Posterior cingulate gyrus (tissue), 11 donors: ENCODE results near the gene EYS.
A peak's percentile ranks its signal among the peaks of the same experiment; 100 is the strongest.
"Not testable (repeated sequence)": the region's sequence is repeated elsewhere in the genome, so short reads cannot be mapped to it uniquely, and the experiment has no call there.

Experiments used
- DNase-seq, 10 donors: peaks; one replicate each; pipeline versions ENCODE4 v3.0.0 to v3.0.0-alpha.2; 2020 to 2021; ENCODE audit warnings: mixed read lengths in 3 of 10
- intact Hi-C: fragments of 100-400 bp; cut with DNase I; formaldehyde crosslinking; loops from one replicate; pipeline ENCODE4 v1.15.1; 2023

EYS gene

GRCh38 chr6:64520050-64520449 lies 1187.0 kb downstream of the EYS start:
- no peak for DNase-seq
- intact Hi-C loops = no loop called here

DNA sequence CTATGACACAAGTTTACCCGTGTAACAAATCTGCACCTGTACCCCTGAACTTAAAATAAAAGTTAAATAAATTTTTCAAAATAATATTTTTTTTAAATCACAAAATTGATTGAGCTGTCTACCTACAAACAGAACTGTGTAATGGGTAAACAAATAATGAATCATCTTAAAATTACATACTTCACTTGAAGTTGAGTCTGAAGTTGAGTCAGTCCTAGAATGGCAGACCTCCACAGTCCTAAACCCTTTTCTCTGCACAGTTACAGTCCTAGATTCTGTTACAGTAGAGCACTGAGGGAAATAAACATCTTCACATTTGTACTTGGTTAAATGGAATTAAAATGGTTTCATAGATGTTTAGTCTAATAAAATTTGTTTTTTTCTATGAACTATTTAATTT lies 1190.6 kb downstream of the EYS start:
- no peak for DNase-seq
- intact Hi-C loops = no loop called here

DNA sequence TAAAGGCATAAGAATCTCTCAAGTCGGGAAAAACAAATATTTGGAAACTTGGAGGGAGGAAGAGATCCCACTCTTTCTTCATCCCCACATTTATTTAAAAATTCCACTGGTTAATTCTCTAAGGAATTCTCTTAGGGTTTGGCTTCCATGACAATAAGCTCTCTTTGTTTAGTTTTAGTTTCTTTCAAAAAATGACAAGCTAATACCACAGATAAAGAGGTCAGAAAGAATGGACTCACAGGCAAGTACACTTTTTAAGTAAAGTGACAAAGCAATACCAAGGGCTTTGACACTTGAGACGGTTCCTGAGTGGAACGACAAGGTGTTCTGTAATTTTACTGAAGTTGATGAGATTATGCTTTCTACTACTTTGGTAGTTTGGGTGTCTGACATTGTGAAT lies 1199.4 kb downstream of the EYS start:
- intact Hi-C loops = no loop called here
- DNase-seq = no peak

- peak in 1 of 10 donors; percentile 53 for DNase-seq
- intact Hi-C loops = no loop called here
Measured at GRCh38 chr6:64505312-64505711, 1201.7 kb downstream of the EYS start.

DNA sequence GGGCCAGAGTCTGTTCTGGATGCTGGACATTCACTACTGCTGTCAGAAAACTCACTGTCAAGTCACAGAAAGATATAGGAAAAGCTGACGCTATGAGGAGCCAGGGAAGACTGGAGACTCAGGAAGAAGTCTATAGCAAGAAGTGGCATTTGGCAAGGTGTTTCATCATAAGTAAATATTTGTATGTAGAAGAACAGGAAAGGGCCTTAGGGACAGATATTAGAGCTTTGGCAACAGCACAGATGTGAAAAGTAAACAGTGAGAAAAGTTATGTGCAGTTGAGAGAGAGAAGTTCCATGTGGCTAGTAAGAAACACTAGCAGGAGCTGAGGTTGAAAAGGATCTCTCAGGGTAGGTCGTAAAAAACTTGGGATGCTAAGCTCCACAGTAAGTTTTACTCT lies 1202.5 kb downstream of the EYS start:
- intact Hi-C loops = no loop called here
- DNase-seq = no peak

DNA sequence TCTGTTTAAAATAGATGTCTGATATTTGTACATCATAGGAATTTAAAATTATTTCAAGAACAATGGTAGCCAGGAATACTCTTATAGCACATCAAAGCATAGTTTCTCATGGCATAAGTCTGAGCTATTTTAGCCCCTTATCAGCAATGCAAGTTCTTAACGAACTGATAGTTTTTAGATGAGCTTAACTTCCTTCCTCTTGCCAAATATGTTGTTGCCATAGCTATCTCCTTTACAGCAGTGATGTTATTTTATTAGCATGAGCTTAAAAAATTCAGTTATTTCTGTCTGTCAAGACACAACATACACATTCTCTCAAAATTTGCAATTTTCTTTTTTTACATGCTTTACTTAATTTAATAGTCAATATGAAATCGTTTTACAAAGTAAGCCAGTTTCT lies 1204.2 kb downstream of the EYS start:
- intact Hi-C loops = no loop called here
- no peak for DNase-seq

DNA sequence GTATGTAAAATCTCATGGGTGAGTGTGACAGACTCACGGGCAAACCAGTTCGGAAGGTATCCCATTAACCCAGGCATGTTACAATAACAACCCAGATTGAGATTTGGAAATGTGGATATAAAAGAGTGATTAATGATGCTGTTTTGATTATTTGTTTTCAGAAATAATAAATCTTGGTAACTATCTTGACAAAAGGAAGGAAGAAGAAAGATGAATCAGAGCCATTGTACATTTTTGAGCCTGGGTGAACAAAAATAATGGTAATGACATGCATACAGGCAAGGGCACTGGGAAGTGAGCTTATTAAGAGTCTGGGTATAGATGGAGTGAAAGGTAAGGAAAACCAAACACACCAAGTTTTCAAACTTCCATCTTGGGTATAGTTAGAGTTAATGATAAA lies 1209.4 kb downstream of the EYS start:
- no peak for DNase-seq
- intact Hi-C loops = no loop called here

GRCh38 chr6:64489763-64490162 lies 1217.3 kb downstream of the EYS start:
- DNase-seq = no peak
- intact Hi-C loops = no loop called here

DNA sequence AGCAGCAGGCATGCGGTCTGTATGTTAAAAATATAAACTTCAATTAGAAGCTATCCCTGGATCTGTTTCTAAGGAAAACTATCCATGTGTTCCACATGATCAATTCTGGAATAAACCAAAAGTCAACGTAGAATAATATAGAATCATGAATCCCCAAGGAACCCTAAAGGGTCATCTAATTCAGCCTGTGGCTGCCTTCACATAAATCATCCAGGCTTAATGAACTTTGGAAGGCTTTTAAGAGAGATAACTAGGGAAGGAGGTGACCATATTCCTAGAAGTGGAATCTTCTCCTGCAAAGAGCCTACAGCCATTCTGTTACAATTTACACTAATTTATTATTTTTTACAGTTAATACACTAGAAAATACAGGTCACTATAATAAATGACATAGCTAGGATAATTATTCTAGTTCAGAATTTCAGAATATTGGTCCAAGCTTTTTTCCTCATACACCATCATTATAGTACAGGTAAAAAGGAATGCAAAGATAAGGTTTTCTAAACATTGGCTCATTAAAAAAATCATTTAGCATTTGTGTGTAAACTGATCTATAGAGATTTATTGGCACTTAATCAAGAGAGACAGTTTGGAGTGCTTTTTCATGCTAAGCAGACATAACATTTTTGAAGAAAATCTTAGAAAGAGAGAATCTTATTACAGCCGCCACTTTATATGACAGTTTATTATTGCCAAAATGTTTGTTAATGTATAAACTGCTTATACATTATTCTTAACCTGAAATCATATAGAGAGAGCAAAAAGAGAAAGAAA lies 1220.3 kb downstream of the EYS start:
- DNase-seq = no peak

DNA sequence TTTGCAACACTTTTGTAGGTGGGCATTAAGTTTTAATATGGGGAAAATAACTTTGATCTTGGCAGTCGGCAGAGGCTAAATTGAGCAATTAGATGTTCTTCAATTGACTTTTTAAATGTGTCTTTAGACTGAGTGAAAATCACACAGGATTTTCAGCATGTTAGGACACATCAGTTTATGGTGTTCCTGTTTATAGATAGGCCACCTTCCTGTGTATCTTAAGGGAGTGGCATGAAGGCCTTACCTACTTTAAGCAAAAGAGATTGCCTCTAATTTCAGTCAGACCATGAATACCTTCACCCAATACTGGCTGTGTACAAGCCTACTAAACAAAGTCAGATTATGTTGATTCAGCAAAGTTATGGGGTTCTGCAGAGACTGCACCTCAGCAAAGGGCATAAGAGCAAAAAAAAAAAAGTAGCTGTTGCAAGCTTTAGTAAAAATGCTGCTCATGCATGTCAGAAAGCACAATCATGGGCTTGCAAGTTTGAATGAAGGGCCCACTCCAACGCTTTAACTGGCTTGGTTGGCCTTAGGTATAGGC lies 1223.0 kb downstream of the EYS start:
- peak in 1 of 10 donors; percentile 29 for DNase-seq
- intact Hi-C loops = no loop called here

More for the DNA sequence above, 1220.3 kb downstream of the EYS start:
- intact Hi-C loops = no loop called here

- DNase-seq = no peak
- intact Hi-C loops = no loop called here
Measured at GRCh38 chr6:64482631-64483030, 1224.4 kb downstream of the EYS start.

DNA sequence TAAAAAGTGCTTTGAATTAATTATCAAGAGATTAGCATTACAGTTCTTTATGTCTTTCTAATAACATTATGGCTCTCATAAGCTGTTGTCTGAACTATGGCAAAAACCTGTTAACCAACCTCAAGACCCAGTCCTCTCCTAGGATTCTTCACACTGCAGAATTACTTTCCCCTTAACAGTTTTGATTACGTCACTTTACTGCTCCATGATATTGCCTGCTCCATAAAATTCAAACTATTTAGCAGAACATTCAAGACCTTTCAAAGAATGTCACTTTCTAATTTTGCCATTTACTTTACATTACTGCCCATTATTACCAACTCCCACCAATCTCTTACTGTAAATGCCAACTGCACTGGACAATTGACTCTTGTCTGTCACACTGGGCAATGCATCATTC lies 1227.9 kb downstream of the EYS start:
- DNase-seq = no peak
- intact Hi-C loops = no loop called here

DNA sequence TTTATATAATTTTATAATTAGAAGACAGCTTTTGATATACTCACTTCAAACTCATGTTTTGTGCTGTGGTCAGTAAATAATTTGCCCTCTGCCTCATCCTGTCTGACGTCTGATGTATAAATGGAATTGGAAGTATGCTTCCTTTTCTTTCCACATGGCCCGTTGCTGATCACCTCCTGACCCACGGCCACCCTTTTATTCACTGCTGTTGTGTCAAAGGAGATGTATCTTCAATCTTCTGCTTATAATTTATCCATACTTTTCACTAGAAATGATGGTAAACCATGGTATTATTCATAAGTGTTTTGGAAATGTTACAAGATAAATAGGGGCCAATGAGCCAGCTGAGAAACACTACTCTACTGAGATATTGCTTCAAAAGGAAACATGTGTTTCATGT lies 1229.6 kb downstream of the EYS start:
- intact Hi-C loops = no loop called here
- no peak for DNase-seq

- DNase-seq = no peak
Measured at GRCh38 chr6:64476935-64477334, 1230.1 kb downstream of the EYS start.

DNA sequence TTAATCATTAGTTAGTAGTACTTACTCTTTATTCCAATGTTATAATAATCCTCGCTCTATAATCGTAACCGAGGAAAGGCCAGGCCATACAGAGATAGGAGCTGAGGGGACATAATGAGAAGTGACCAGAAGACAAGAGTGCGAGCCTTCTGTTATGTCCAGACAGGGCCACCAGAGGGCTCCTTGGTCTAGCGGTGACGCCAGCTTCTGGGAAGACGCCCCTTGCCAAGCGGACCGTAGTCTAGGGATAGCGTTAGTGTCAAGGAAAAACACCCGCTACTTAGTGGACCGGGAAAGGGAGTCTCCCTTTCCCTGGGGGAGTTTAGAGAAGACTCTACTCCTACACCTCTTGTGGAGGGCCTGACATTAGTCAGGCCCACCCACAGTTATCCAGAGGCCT lies 1237.6 kb downstream of the EYS start:
- peak in 2 of 10 donors; percentile 42 to 59 for DNase-seq
- intact Hi-C loops = not testable (repeated sequence)

More at GRCh38 chr6:64476935-64477334, 1230.1 kb downstream of the EYS start:
- intact Hi-C loops = no loop called here

GRCh38 chr6:64467656-64468055 lies 1239.4 kb downstream of the EYS start:
- intact Hi-C loops = no loop called here
- DNase-seq = peak in 1 of 10 donors; percentile 49

DNA sequence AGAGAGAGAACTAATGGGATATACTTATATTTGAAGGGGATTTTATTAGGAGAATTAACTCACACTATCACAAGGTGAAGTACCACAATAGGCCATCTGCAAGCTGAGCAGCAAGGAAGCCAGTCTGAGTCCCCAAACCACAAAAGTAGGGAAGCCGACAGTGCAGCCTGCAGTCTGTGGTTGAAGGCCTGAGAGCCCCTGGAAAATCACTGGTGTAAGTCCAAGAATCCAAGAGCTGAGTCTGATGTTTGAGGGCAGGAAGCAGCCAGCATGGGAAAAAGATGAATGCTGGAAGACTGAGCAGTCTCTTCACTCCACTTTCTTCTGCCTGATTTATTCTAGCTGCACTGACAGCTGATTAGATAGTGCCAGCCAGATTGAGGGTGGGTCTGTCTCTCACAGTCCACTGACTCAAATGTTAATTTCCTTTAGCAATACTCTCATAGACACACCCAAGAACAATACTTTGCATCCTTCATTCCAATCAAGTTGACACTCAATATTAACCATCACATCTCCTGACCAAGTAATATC lies 1247.5 kb downstream of the EYS start:
- DNase-seq = no peak
- intact Hi-C loops = no loop called here

DNA sequence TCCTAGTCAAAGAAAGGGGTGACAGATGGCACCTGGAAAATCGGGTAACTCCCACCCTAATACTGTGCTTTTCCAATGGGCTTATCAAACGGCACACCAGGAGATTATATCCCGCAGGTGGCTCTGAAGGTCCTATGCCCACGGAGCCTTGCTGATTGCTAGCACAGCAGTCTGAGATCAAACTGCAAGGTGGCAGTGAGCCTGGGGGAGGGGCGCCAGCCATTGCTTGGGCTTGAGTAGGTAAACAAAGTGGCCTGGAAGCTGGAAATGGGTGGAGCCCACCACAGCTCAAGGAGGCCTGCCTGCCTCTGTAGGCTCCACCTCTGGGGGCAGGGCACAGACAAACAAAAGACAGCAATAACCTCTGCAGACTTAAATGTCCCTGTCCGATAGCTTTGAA lies 1258.9 kb downstream of the EYS start:
- DNase-seq = peak in 1 of 10 donors; percentile 53
- intact Hi-C loops = not testable (repeated sequence)

DNA sequence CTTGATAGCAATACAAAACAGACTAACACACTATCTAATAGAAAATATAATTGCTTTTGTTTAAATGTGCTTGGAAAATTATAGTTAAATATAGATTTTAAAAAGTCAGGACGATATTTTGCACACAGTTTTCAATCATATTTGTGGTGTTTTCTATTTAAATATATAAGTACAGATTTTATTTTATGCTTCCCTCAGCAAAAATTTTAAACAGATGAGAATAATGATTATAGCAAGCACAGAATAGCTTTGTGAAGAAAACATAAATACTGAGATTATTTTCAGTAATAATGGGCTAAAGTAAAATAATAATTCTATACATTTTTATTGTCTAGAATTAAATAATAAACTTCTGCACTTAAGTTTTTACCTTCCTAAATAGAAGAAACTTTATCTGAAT lies 1262.0 kb downstream of the EYS start:
- intact Hi-C loops = no loop called here
- DNase-seq = no peak

GRCh38 chr6:64439274-64439673 lies 1267.8 kb downstream of the EYS start:
- intact Hi-C loops = no loop called here
- DNase-seq = no peak

- intact Hi-C loops = no loop called here
- no peak for DNase-seq
Measured at GRCh38 chr6:64437996-64438395, 1269.0 kb downstream of the EYS start.

GRCh38 chr6:64429926-64430325 lies 1277.1 kb downstream of the EYS start:
- intact Hi-C loops = no loop called here
- DNase-seq = no peak
